ENCODE data around the gene CD59.
"Not testable (repeated sequence)": the region's sequence is repeated elsewhere in the genome, so short reads cannot be mapped to it uniquely, and the experiment has no call there.

CD59 gene

DNA sequence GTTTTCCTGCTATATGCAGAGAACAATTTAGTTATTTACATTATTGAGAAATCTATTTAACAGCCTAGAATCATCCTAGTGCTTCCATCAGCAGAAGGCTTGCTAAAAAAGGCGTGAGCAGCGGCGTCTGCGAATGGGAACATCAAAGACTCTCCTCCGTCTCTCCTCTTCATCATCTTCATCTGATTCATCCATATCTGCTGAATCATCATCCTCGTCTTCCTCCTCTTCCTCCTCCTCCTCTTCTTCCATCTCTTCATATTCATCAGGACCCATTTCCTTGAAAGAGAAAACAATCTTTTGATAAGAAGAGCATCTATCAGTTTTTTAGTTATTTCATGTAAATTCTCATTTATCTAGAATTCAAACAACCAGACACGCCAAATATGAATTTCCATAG lies 5.6 kb upstream of the CD59 start:
- Histone ChIP-seq H3K4me1 (ENCODE audit: insufficient read depth, low read length) (peaks cover 9% of the 10 kb centered on the region), H3K9me3 (ENCODE audit: low read length) (no peaks in the 10 kb centered on the region), H3K36me3 (ENCODE audit: insufficient read depth, low read length) (peaks cover 20% of the 10 kb centered on the region), H3K4me3 (ENCODE audit: low read depth in 1 of 2, low read length in 2 of 2) (no peak overlapping the region), H3K27ac (ENCODE audit: low read depth, low read length) (no peak overlapping the region), H3K9ac (ENCODE audit: low read length) (no peak overlapping the region), H3K27me3 (ENCODE audit: control insufficient read depth in 1 of 2, insufficient read depth in 2 of 2, low read length in 2 of 2) (no peaks in the 10 kb centered on the region)

DNA sequence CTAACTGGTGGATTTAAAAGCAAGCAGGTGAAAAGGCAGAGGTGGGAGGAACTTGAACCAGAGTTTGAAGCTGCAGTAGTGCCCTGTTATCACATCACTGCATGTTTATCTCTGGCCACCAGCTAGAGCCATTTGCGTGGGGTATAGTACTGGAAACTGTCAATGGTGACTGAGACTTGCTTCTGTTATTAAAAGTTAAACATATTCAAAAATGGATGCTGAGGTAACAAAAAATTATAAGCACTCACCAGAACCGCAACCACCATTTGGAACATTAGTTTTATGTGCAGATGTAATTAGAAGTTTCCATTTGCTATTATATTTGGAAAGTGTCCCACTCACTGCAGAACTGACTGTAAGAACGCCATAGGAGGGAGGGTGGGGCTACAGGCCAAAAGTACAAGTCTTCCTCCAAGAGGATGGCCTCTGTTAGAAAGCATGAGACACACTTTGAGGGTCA lies 1.2 kb upstream of the CD59 start:
- Histone ChIP-seq H3K27ac (ENCODE audit: low read depth, low read length) (no peak overlapping the region), H3K9ac (ENCODE audit: low read length) (no peak overlapping the region), H3K36me3 (ENCODE audit: insufficient read depth, low read length) (peaks cover 3% of the 10 kb centered on the region), H3K9me3 (ENCODE audit: low read length) (no peaks in the 10 kb centered on the region), H3K4me3 (ENCODE audit: low read depth in 1 of 2, low read length in 2 of 2) (no peak overlapping the region), H3K27me3 (ENCODE audit: control insufficient read depth in 1 of 2, insufficient read depth in 2 of 2, low read length in 2 of 2) (no peaks in the 10 kb centered on the region), H3K4me1 (ENCODE audit: insufficient read depth, low read length) (peaks cover 26% of the 10 kb centered on the region)

- Histone ChIP-seq H3K9me3 (ENCODE audit: low read length) (no peaks in the 10 kb centered on the region), H3K4me1 (ENCODE audit: insufficient read depth, low read length) (peaks cover 26% of the 10 kb centered on the region), H3K27me3 (ENCODE audit: control insufficient read depth in 1 of 2, insufficient read depth in 2 of 2, low read length in 2 of 2) (no peaks in the 10 kb centered on the region), H3K36me3 (ENCODE audit: insufficient read depth, low read length) (no peaks in the 10 kb centered on the region), H3K9ac (ENCODE audit: low read length) (peak overlapping the region; percentile 71), H3K4me3 (ENCODE audit: low read depth in 1 of 2, low read length in 2 of 2) (peak overlapping the region; percentile 84 to 85), H3K27ac (ENCODE audit: low read depth, low read length) (peak overlapping the region; percentile 67)
Measured at GRCh38 chr11:33735271-33736147, 714 bp downstream of the CD59 start.

GRCh38 chr11:33734441-33735270 lies 1.6 kb downstream of the CD59 start:
- peak overlapping the region; percentile 71 for H3K9ac ChIP-seq (ENCODE audit: low read length)
- peaks cover 26% of the 10 kb centered on the region for H3K4me1 ChIP-seq (ENCODE audit: insufficient read depth, low read length)

DNA sequence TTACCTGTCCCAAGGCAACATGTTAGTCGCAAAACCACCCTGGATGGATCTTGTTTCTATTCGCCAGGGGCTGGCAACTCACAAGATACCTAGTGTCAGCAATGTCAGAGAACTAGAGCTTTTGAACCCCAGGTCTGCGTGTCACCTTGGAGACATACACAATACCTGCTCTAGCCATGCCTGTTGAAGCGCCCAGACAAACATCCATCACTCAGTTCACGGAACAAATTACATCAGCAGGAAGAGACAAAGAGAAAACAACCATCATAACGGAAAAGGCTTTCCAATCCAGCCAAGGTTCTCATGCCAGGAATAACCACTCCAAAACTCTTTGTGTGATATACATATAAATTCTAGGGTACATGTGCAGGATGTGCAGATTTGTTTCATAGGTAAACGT lies 2.2 kb downstream of the CD59 start:
- Histone ChIP-seq H3K4me1 (ENCODE audit: insufficient read depth, low read length) (peaks cover 26% of the 10 kb centered on the region), H3K4me3 (ENCODE audit: low read depth in 1 of 2, low read length in 2 of 2) (peak overlapping the region in 1 of 2 donors; percentile 84), H3K27me3 (ENCODE audit: control insufficient read depth in 1 of 2, insufficient read depth in 2 of 2, low read length in 2 of 2) (no peaks in the 10 kb centered on the region), H3K9ac (ENCODE audit: low read length) (no peak overlapping the region), H3K27ac (ENCODE audit: low read depth, low read length) (no peak overlapping the region), H3K9me3 (ENCODE audit: low read length) (no peaks in the 10 kb centered on the region), H3K36me3 (ENCODE audit: insufficient read depth, low read length) (no peaks in the 10 kb centered on the region)

More at GRCh38 chr11:33734441-33735270, 1.6 kb downstream of the CD59 start:
- Histone ChIP-seq H3K9me3 (ENCODE audit: low read length) (no peaks in the 10 kb centered on the region), H3K27me3 (ENCODE audit: control insufficient read depth in 1 of 2, insufficient read depth in 2 of 2, low read length in 2 of 2) (no peaks in the 10 kb centered on the region), H3K36me3 (ENCODE audit: insufficient read depth, low read length) (no peaks in the 10 kb centered on the region), H3K4me3 (ENCODE audit: low read depth in 1 of 2, low read length in 2 of 2) (peak overlapping the region; percentile 84 to 85), H3K27ac (ENCODE audit: low read depth, low read length) (peak overlapping the region; percentile 46)

- Histone ChIP-seq H3K9ac (ENCODE audit: low read length) (no peak overlapping the region), H3K27me3 (ENCODE audit: control insufficient read depth in 1 of 2, insufficient read depth in 2 of 2, low read length in 2 of 2) (no peaks in the 10 kb centered on the region), H3K4me3 (ENCODE audit: low read depth in 1 of 2, low read length in 2 of 2) (no peak overlapping the region)
Measured at GRCh38 chr11:33731723-33732531, 4.3 kb downstream of the CD59 start.

GRCh38 chr11:33730716-33731115 lies 5.5 kb downstream of the CD59 start:
- Histone ChIP-seq H3K4me3 (ENCODE audit: low read depth in 1 of 2, low read length in 2 of 2) (no peak overlapping the region), H3K9me3 (ENCODE audit: low read length) (no peaks in the 10 kb centered on the region), H3K4me1 (ENCODE audit: insufficient read depth, low read length) (peaks cover 14% of the 10 kb centered on the region), H3K36me3 (ENCODE audit: insufficient read depth, low read length) (no peaks in the 10 kb centered on the region), H3K27ac (ENCODE audit: low read depth, low read length) (no peak overlapping the region), H3K27me3 (ENCODE audit: control insufficient read depth in 1 of 2, insufficient read depth in 2 of 2, low read length in 2 of 2) (no peaks in the 10 kb centered on the region), H3K9ac (ENCODE audit: low read length) (no peak overlapping the region)

More at GRCh38 chr11:33731723-33732531, 4.3 kb downstream of the CD59 start:
- no peak overlapping the region for H3K27ac ChIP-seq (ENCODE audit: low read depth, low read length)
- no peaks in the 10 kb centered on the region for H3K36me3 ChIP-seq (ENCODE audit: insufficient read depth, low read length)
- H3K4me1 ChIP-seq (ENCODE audit: insufficient read depth, low read length), result peaks cover 18% of the 10 kb centered on the region
- H3K9me3 ChIP-seq (ENCODE audit: low read length), result no peaks in the 10 kb centered on the region

GRCh38 chr11:33729072-33729664 lies 7.1 kb downstream of the CD59 start:
- H3K36me3 ChIP-seq (ENCODE audit: insufficient read depth, low read length); H3K4me3 ChIP-seq (ENCODE audit: low read depth in 1 of 2, low read length in 2 of 2); H3K9me3 ChIP-seq (ENCODE audit: low read length); H3K27me3 ChIP-seq (ENCODE audit: control insufficient read depth in 1 of 2, insufficient read depth in 2 of 2, low read length in 2 of 2); H3K27ac ChIP-seq (ENCODE audit: low read depth, low read length); H3K9ac ChIP-seq (ENCODE audit: low read length): not testable (repeated sequence)
- H3K4me1 ChIP-seq (ENCODE audit: insufficient read depth, low read length), result peaks cover 21% of the 10 kb centered on the region

GRCh38 chr11:33727539-33727938 lies 8.7 kb downstream of the CD59 start:
- H3K27me3 ChIP-seq (ENCODE audit: control insufficient read depth in 1 of 2, insufficient read depth in 2 of 2, low read length in 2 of 2); H3K4me3 ChIP-seq (ENCODE audit: low read depth in 1 of 2, low read length in 2 of 2); H3K27ac ChIP-seq (ENCODE audit: low read depth, low read length); H3K9ac ChIP-seq (ENCODE audit: low read length); H3K36me3 ChIP-seq (ENCODE audit: insufficient read depth, low read length); H3K9me3 ChIP-seq (ENCODE audit: low read length): not testable (repeated sequence)
- peaks cover 31% of the 10 kb centered on the region for H3K4me1 ChIP-seq (ENCODE audit: insufficient read depth, low read length)

DNA sequence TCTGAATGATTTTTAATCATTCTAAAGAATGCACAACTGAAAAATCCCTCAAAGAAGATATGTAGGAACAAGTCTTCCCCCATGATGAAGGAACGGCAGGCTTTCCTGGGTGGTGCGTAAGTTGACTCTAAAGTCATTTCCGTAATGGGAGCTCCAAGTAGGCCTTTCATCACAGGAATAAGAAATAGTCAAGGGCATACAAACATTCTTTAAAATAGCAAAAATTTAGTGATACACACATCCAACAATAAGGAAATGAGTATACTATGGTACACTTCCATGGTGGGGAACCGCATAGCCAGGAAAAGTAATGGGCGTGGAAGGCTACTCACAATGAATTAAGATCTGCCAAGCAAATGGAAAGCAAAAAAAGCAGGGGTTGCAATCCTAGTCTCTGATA lies 10.7 kb downstream of the CD59 start:
- no peak overlapping the region for H3K9ac ChIP-seq (ENCODE audit: low read length)
- peaks cover 46% of the 10 kb centered on the region for H3K4me1 ChIP-seq (ENCODE audit: insufficient read depth, low read length)
- peaks cover 11% of the 10 kb centered on the region for H3K36me3 ChIP-seq (ENCODE audit: insufficient read depth, low read length)
- no peaks in the 10 kb centered on the region for H3K27me3 ChIP-seq (ENCODE audit: control insufficient read depth in 1 of 2, insufficient read depth in 2 of 2, low read length in 2 of 2)
- no peak overlapping the region for H3K27ac ChIP-seq (ENCODE audit: low read depth, low read length)
- no peaks in the 10 kb centered on the region for H3K9me3 ChIP-seq (ENCODE audit: low read length)
- no peak overlapping the region for H3K4me3 ChIP-seq (ENCODE audit: low read depth in 1 of 2, low read length in 2 of 2)
